ENCODE measurements around the gene FOXO4.

The FOXO4 gene

DNA sequence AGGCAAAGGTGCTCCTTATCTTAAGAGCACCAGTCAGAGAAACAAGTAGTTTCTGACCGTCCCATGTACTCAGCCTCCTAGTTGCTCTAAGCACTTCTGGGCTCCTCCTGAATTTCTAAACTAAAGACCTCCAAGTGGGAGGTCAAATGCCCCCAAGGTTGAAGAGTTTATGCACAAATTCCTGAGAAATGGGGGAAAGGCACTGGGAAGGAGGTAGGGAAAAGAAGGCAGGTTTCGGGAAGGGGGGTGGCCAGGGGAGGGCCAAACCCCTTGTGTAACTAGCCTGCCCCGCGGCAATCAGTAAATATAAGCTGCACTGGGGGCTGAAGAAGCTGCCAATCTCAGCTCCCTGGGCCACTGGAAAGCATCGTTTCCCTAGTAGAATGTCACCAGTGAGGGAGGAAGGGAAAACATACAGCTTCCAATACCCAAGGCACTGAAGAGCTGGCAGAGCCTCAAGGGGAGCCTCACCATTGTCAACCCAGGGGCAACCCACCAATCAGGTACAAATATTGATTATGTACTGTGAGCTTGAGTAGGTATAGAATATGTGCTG lies 3.4 kb downstream of the FOXO4 start:
- no peak for DNase-seq (ENCODE audit: low read depth in 3 of 3, low spot score in 1 of 3)

- no peak for DNase-seq (ENCODE audit: low read depth in 3 of 3, low spot score in 1 of 3)
Measured at GRCh38 chrX:71099736-71100135, 4.1 kb downstream of the FOXO4 start.

DNA sequence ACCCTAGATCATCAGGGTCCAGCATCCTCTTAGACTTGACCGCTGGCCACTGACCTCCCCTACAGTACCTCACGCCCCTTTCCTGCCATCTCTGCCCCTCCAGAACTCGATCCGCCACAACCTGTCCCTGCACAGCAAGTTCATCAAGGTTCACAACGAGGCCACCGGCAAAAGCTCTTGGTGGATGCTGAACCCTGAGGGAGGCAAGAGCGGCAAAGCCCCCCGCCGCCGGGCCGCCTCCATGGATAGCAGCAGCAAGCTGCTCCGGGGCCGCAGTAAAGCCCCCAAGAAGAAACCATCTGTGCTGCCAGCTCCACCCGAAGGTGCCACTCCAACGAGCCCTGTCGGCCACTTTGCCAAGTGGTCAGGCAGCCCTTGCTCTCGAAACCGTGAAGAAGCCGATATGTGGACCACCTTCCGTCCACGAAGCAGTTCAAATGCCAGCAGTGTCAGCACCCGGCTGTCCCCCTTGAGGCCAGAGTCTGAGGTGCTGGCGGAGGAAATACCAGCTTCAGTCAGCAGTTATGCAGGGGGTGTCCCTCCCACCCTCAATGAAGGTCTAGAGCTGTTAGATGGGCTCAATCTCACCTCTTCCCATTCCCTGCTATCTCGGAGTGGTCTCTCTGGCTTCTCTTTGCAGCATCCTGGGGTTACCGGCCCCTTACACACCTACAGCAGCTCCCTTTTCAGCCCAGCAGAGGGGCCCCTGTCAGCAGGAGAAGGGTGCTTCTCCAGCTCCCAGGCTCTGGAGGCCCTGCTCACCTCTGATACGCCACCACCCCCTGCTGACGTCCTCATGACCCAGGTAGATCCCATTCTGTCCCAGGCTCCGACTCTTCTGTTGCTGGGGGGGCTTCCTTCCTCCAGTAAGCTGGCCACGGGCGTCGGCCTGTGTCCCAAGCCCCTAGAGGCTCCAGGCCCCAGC lies 5.2 kb downstream of the FOXO4 start:
- DNase-seq (ENCODE audit: low read depth in 3 of 3, low spot score in 1 of 3) = no peak

- DNase-seq (ENCODE audit: low read depth in 3 of 3, low spot score in 1 of 3) = no peak
Measured at GRCh38 chrX:71102292-71102691, 6.6 kb downstream of the FOXO4 start.

GRCh38 chrX:71103110-71103983 lies 7.7 kb downstream of the FOXO4 start:
- DNase-seq (ENCODE audit: low read depth in 3 of 3, low spot score in 1 of 3) = peak in 1 of 3 donors; percentile 19

DNA sequence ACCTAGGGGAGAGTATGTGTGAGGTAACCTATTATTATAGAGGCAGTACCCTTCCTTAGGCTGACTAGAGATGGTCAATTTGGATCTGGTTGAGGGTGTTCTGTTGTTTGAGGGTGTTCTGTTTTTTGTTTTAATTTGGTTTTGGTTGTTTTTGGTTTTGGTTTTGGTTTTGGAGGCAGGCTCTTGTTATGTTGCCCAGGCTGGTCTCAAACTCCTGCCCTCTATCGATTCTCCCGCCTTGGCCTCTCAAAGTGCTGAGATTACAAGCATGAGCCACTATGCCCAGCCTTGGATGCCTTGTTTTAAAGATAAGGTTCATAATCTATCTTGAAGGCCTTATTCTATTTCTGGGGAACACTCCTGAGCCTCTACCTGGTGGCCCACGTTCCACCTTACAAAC lies 10.0 kb downstream of the FOXO4 start:
- no peak for DNase-seq (ENCODE audit: low read depth in 3 of 3, low spot score in 1 of 3)

DNA sequence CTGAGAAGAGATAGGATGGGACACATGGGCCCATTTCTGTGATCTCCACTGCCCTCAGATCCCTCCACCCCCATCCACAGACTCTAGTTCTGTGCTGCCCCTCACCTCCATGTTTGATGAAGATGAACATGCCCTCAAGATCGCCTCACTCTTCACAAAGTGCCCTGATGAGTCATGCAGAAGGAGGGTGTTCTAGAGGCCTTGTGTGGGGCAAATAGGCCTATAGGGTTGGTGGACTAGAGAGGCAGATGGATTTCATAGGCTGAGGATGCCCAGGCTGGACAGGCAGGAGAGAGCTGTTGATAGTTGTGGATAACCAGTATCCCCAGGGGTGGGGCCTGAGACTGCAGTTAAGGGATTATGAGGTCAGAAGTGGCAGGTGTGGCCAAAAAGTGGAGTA lies 10.8 kb downstream of the FOXO4 start, which contains the start of gene CXorf65:
Gene CXorf65, minus strand, starts transcription at position 314 of the 400 bp plus-strand sequence. Its CDS starts 184 bp downstream, at position 130.
- no peak for DNase-seq (ENCODE audit: low read depth in 3 of 3, low spot score in 1 of 3)

GRCh38 chrX:71107245-71107644 lies 11.6 kb downstream of the FOXO4 start:
- no peak for DNase-seq (ENCODE audit: low read depth in 3 of 3, low spot score in 1 of 3)

- DNase-seq (ENCODE audit: low read depth in 3 of 3, low spot score in 1 of 3) = no peak
Measured at GRCh38 chrX:71107762-71108360, 12.2 kb downstream of the FOXO4 start.

- no peak for DNase-seq (ENCODE audit: low read depth in 3 of 3, low spot score in 1 of 3)
Measured at GRCh38 chrX:71109051-71109450, 13.4 kb downstream of the FOXO4 start.

DNA sequence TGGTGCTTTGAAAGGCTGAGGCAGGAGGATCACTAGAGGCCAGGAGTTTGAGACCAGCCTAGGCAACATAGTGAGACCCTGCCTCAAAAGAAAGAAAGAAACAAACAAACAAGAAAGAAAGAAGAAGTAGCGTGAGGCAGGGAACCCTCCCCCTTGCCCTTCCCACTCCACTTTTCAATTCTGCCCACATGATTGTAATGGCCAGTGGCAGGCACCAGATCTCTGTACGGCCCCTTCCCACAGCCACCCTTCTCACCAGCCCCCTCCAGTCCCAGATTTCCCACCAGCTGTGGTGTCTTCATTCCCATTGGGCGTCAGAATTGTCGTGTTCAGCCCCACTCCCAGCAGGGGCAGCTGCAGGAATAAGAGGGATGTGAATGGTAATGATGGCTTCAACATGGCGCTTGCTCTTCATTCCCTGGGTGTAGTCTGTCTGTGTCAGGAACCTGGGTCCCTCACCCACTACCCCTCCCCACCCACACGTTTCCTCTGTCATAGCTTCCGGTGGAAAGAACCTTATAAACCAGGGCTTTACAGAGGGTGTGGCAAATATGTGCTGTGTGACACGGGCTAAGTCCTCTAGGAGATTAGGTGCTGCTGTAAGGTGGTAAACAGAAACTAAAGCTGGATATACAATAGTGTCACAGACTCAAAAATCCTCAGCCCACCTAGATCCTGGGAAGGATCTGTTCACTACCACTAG lies 15.6 kb downstream of the FOXO4 start, which contains the start of gene IL2RG:
Gene IL2RG, minus strand, starts transcription at position 437 of the 703 bp plus-strand sequence. Its CDS starts 38 bp downstream, at position 399.
- DNase-seq (ENCODE audit: low read depth in 3 of 3, low spot score in 1 of 3) = peak; percentile 27 to 67 (median 50)

DNA sequence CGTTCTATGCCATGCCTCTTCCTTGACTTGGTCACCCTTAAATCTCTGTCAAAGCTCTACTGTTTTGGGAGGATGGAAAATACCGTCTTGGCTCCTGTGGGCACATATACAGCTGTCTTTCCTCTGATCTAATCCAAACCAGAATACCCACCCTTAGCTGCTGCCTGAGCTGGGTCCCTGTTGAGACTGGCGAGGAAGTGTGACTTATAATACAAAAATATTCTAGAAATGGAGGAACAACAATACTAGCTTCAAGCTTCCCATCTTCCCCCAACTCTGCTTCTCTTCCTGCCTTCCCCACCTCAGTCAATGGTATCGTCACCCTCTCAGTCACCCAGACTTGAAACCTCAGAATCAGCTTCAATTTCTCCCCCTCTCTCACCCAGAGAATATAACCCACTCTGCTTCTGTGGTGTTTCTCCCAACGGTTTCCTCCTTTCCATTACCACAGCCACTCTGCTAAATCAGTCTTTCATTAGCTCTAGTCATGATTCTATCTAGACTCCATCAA lies 16.3 kb downstream of the FOXO4 start:
- DNase-seq (ENCODE audit: low read depth in 3 of 3, low spot score in 1 of 3) = no peak

DNA sequence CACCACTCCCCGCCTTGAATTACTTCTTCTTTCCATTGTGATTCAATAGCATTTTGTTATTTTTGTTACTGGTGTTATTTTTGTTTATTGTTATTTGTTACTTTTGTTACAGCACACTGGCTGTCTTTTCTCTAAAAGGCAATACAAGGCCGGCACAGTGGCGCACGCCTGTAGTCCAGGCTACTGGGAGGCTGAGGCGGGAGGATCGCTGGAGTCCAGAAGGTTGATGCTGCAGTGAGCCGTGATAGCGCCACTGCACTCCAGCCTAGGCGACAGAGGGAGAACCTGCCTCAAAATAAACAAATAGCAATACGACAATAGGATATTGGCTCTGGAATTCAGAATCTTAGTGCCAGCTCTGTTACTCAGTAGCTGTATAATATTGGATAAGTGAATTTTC lies 21.7 kb downstream of the FOXO4 start:
- no peak for DNase-seq (ENCODE audit: low read depth in 3 of 3, low spot score in 1 of 3)

DNA sequence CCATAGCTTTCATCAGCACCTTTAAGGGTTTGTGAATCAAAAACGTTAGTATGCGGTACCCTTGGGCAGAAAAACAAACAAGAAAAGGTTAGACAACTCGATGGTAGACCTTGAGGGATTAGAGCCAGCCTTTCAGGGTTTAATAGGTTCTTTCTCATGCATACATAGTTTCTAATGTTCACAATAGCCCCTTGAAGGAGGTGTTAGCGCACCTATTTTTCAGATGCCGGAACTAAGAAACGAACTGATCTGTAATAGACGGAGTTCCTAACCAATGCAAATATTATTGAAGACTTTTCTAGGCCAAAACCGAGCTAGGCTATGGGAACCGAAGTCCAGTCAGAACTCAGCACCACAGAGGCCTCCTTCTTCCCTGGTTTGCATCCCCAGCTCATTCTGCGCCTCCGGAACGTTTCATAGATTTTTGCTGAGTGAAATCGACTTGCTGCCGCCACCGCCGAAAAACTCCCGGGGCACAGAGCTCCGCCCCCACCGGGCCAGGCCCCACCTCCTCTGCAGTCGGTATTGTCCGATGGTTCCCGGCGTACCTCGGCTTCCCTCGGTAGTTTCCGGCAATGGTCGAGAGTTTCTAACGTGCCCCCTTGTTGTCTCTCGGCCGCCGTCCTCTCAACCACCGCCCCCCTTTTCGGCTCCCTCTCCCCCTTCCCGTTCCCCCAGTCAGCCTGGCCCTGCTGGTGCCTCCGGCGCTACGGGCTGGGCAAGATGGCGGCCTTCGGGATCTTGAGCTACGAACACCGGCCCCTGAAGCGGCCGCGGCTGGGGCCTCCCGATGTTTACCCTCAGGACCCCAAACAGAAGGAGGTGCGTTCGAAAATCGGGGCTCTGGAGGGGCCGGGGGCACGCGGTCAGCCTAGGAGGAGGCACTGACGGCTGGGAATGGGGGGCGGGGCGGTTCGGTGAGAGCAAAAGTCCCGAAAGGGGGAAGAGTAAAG lies 22.7 kb downstream of the FOXO4 start, which contains the start of gene MED12:
Gene MED12, plus strand, starts transcription at position 565 of the 953 bp plus-strand sequence. Its CDS starts 159 bp downstream, at position 724.
- peak; percentile 35 to 75 (median 55) for DNase-seq (ENCODE audit: low read depth in 3 of 3, low spot score in 1 of 3)

DNA sequence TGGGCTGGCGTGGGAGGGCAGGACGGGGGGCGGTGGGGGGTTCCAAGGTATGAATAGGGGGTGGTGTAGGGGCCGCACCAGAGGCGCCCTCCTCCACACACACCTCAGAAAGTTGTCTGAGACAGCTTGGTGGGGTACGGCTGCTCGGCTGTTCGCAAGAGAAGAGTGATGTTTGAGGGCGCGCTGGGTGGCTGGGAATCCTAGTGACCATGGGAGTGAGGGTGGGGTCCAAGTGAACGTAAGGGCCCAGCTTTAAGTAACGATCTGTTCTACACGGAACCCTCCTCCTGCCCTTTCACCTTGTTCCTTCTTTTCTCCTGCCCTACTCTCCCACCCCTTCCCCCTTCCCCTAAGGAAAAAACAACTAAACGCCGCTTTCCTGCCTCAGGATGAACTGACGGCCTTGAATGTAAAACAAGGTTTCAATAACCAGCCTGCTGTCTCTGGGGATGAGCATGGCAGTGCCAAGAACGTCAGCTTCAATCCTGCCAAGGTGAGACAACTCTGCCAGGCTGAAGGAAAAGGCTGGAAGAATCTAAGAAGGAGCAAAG lies 23.4 kb downstream of the FOXO4 start:
- no peak for DNase-seq (ENCODE audit: low read depth in 3 of 3, low spot score in 1 of 3)

GRCh38 chrX:71128166-71128833 lies 32.6 kb downstream of the FOXO4 start:
- no peak for DNase-seq (ENCODE audit: low read depth in 3 of 3, low spot score in 1 of 3)

DNA sequence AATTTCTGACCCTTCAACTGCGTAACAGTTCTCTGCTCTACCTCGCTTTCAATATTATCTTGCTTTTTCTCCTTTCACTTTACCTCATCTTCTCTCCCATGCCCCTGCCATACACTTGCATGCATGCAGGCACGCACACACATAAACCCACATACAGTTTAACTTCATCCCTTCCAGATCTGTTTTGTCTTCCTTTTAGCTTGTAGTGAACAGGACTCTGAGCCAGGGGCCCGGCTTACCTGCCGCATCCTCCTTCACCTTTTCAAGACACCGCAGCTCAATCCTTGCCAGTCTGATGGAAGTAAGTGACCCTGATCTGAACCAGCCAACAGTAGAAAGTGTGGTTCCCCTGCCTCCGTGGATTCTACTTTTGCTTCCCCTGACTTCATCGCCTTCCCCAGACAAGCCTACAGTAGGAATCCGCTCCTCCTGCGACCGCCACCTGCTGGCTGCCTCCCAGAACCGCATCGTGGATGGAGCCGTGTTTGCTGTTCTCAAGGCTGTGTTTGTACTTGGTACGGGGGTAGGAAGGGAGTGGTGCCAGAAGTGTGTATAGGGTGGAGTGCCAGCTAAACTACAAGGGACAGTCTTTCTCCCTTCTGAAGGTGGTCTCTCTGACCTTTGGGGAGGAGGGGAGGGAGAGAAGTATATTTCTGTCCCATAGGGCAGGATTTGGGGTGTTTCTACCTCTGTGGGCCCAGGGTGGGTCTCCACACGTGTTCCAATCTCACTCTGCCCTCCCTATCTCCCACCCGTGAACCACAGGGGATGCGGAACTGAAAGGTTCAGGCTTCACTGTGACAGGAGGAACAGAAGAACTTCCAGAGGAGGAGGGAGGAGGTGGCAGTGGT lies 33.5 kb downstream of the FOXO4 start:
- peak; percentile 41 to 64 (median 63) for DNase-seq (ENCODE audit: low read depth in 3 of 3, low spot score in 1 of 3)

Data from stimulated activated CD4-positive, alpha-beta T cell treated with anti-CD3 and anti-CD28 coated beads, TNF-alpha, amount 100 ng/mL, for 1 hour (primary cell).